Thoracic aorta (tissue), 2 donors: ENCODE measurements around the gene CRYL1. TPM values are rescaled to one million over a fixed set of nuclear protein-coding genes. Genes with fewer than 3 reads are reported as not detected.

Source experiments
- ATAC-seq: fragments of 150-250 bp; one replicate; pipeline ENCODE4 v1.8.0; 2017; ENCODE audit warnings: low read depth; ENCODE audit not compliant: insufficient number of reproducible peaks, low FRiP score
- DNase-seq: peaks from one replicate; pipeline ENCODE4 v3.0.0-alpha.2; 2020; ENCODE audit warnings: low spot score
- H3K27ac ChIP-seq, 2 donors: fragments of 200-600 bp; sonication (generic); 1 replicate in 1 of 2; 2 replicates in 1 of 2; pipeline ENCODE4 v1.5.1; 2016; ENCODE audit warnings: mild to moderate bottlenecking in 2 of 2, moderate library complexity in 2 of 2
- H3K27me3 ChIP-seq: fragments of 200-600 bp; sonication (generic); replicated peaks from 2 replicates; pipeline ENCODE4 v1.6.0; 2016; ENCODE audit warnings: mild to moderate bottlenecking; ENCODE audit not compliant: insufficient read depth
- H3K36me3 ChIP-seq: fragments of 200-600 bp; sonication (generic); one replicate; pipeline ENCODE4 v1.5.1; 2016
- H3K4me1 ChIP-seq, 2 donors: fragments of 200-600 bp; sonication (generic); 1 replicate in 1 of 2; 2 replicates in 1 of 2; pipeline versions ENCODE4 v1.5.1 to v1.6.0; 2016; ENCODE audit warnings: low read depth in 2 of 2, mild to moderate bottlenecking in 1 of 2; ENCODE audit not compliant: control insufficient read depth in 1 of 2
- H3K4me3 ChIP-seq: fragments of 200-600 bp; sonication (generic); 2 replicates; pipeline ENCODE4 v1.5.1; 2016; ENCODE audit warnings: mild to moderate bottlenecking
- H3K9me3 ChIP-seq: fragments of 200-600 bp; sonication (generic); 2 replicates; pipeline ENCODE4 v1.5.1; 2016
- total RNA-seq, 2 donors: library from RNA; depleted of rRNA; stranded (reverse); fragments of >200 nt; gene quantifications; one replicate each; pipeline versions ENCODE4 v1.1.0 to v1.2.3, GENCODE V29; 2016
- TF ChIP-seq, protein P1 (sequence below): fragments of 200-600 bp; sonication (generic); IDR thresholded peaks from one replicate; pipeline ENCODE4 v1.5.1; 2019; ENCODE audit warnings: antibody characterized with exemption

Gene CRYL1
- total RNA-seq, 2 donors from 2014 or later = 38.9 to 57.4 TPM

- no peak for ATAC-seq
- H3K4me1 ChIP-seq = no peaks in the 10 kb centered on the region
- TF ChIP-seq, protein P1, sequence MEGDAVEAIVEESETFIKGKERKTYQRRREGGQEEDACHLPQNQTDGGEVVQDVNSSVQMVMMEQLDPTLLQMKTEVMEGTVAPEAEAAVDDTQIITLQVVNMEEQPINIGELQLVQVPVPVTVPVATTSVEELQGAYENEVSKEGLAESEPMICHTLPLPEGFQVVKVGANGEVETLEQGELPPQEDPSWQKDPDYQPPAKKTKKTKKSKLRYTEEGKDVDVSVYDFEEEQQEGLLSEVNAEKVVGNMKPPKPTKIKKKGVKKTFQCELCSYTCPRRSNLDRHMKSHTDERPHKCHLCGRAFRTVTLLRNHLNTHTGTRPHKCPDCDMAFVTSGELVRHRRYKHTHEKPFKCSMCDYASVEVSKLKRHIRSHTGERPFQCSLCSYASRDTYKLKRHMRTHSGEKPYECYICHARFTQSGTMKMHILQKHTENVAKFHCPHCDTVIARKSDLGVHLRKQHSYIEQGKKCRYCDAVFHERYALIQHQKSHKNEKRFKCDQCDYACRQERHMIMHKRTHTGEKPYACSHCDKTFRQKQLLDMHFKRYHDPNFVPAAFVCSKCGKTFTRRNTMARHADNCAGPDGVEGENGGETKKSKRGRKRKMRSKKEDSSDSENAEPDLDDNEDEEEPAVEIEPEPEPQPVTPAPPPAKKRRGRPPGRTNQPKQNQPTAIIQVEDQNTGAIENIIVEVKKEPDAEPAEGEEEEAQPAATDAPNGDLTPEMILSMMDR = no peak
- H3K36me3 ChIP-seq = peaks cover 7% of the 10 kb centered on the region
- no peak overlapping the region for H3K4me3 ChIP-seq
- no peaks in the 10 kb centered on the region for H3K27me3 ChIP-seq
- H3K9me3 ChIP-seq = no peaks in the 10 kb centered on the region
- no peak overlapping the region for H3K27ac ChIP-seq
- no peak for DNase-seq
Measured at GRCh38 chr13:20426766-20427448, 98.8 kb downstream of the CRYL1 start.

GRCh38 chr13:20425819-20426219 lies 99.8 kb downstream of the CRYL1 start:
- peaks cover 4% of the 10 kb centered on the region for H3K36me3 ChIP-seq
- H3K9me3 ChIP-seq = no peaks in the 10 kb centered on the region
- no peak overlapping the region for H3K27ac ChIP-seq
- ATAC-seq (no peak), DNase-seq (no peak)
- TF ChIP-seq, protein P1 = no peak
- no peaks in the 10 kb centered on the region for H3K27me3 ChIP-seq
- no peak overlapping the region for H3K4me3 ChIP-seq
- H3K4me1 ChIP-seq = no peaks in the 10 kb centered on the region

GRCh38 chr13:20424949-20425348 lies 100.7 kb downstream of the CRYL1 start:
- Histone ChIP-seq H3K27me3 (no peaks in the 10 kb centered on the region), H3K9me3 (no peaks in the 10 kb centered on the region), H3K27ac (no peak overlapping the region), H3K4me1 (peaks cover 0 to 4% of the 10 kb centered on the region in 2 donors), H3K4me3 (no peak overlapping the region), H3K36me3 (peaks cover 4% of the 10 kb centered on the region)
- DNase-seq = no peak
- ATAC-seq = no peak
- TF ChIP-seq, protein P1 = no peak

GRCh38 chr13:20424559-20424852 lies 101.2 kb downstream of the CRYL1 start:
- peaks cover 4% of the 10 kb centered on the region for H3K36me3 ChIP-seq
- H3K27me3 ChIP-seq = no peaks in the 10 kb centered on the region
- TF ChIP-seq, protein P1 = no peak
- DNase-seq (no peak), ATAC-seq (no peak)
- no peaks in the 10 kb centered on the region for H3K9me3 ChIP-seq
- H3K27ac ChIP-seq = no peak overlapping the region
- no peak overlapping the region for H3K4me3 ChIP-seq
- peaks cover 0 to 7% of the 10 kb centered on the region in 2 donors for H3K4me1 ChIP-seq

GRCh38 chr13:20422362-20422761 lies 103.3 kb downstream of the CRYL1 start:
- peaks cover 2 to 7% of the 10 kb centered on the region in 2 donors for H3K4me1 ChIP-seq
- TF ChIP-seq, protein P1 = no peak
- peaks cover 4% of the 10 kb centered on the region for H3K36me3 ChIP-seq
- no peak overlapping the region for H3K27ac ChIP-seq
- no peak overlapping the region for H3K4me3 ChIP-seq
- no peak for ATAC-seq
- H3K27me3 ChIP-seq = no peaks in the 10 kb centered on the region
- DNase-seq = no peak
- no peaks in the 10 kb centered on the region for H3K9me3 ChIP-seq
